GM12864 (cell line): ENCODE data around the gene DVL1.

ENCODE experiments used
- DNase-seq: peaks from one replicate; pipeline ENCODE4 v3.0.0-alpha.2; 2011; ENCODE audit warnings: low read depth
- H3K4me3 ChIP-seq: 2 replicates; pipeline ENCODE4 v1.5.1; 2011; ENCODE audit warnings: mild to moderate bottlenecking, low read depth, low read length, control low read depth
- TF ChIP-seq, protein P1 (sequence below): IDR thresholded peaks from 2 replicates; pipeline ENCODE4 v1.5.1; 2011; ENCODE audit warnings: low read depth, mild to moderate bottlenecking, moderate library complexity, low read length, control low read depth, inconsistent platforms; ENCODE audit errors: missing control alignments

DVL1 gene

DNA sequence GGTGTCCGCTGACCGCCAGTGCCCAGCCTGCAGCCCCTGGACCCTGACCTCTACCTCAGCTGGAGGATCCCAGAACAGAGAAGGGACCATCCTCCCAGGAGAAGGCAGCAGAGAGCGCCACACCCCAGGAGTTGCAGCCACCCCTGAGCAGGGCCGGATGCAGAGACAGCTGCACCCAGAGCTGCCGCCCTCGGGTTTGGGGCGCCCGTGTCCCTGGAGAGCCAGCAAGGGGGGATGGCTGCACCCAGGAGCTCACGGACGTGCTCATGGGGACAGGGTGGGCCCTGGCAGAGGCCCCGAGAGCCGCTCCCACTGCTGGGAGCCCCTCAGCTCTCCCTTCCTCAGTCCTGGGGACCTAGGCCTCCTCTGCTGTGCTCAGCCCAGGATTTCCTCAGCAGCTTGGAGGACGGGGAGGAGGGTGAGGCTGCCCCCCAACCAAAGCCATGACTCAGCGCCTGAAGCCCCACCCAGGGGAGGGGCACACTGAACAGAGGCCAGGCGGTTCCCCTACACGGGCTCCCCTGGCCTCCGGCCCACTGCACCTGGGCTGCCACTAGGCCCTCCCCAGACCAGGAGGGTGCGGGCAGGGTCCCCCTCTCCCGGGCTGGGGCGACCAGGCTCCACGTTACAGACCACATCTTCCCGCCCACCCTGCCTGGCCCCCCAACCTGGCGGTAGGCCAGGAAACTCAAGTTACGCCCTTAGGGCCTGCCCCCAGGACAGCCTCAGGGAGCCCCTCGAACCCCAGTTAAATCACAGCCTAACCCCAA is 43.7 kb downstream of the DVL1 start:
- TF ChIP-seq, protein P1, sequence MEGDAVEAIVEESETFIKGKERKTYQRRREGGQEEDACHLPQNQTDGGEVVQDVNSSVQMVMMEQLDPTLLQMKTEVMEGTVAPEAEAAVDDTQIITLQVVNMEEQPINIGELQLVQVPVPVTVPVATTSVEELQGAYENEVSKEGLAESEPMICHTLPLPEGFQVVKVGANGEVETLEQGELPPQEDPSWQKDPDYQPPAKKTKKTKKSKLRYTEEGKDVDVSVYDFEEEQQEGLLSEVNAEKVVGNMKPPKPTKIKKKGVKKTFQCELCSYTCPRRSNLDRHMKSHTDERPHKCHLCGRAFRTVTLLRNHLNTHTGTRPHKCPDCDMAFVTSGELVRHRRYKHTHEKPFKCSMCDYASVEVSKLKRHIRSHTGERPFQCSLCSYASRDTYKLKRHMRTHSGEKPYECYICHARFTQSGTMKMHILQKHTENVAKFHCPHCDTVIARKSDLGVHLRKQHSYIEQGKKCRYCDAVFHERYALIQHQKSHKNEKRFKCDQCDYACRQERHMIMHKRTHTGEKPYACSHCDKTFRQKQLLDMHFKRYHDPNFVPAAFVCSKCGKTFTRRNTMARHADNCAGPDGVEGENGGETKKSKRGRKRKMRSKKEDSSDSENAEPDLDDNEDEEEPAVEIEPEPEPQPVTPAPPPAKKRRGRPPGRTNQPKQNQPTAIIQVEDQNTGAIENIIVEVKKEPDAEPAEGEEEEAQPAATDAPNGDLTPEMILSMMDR: peak; percentile 16
- peak overlapping the region; percentile 76 for H3K4me3 ChIP-seq
- peak; percentile 33 for DNase-seq

DNA sequence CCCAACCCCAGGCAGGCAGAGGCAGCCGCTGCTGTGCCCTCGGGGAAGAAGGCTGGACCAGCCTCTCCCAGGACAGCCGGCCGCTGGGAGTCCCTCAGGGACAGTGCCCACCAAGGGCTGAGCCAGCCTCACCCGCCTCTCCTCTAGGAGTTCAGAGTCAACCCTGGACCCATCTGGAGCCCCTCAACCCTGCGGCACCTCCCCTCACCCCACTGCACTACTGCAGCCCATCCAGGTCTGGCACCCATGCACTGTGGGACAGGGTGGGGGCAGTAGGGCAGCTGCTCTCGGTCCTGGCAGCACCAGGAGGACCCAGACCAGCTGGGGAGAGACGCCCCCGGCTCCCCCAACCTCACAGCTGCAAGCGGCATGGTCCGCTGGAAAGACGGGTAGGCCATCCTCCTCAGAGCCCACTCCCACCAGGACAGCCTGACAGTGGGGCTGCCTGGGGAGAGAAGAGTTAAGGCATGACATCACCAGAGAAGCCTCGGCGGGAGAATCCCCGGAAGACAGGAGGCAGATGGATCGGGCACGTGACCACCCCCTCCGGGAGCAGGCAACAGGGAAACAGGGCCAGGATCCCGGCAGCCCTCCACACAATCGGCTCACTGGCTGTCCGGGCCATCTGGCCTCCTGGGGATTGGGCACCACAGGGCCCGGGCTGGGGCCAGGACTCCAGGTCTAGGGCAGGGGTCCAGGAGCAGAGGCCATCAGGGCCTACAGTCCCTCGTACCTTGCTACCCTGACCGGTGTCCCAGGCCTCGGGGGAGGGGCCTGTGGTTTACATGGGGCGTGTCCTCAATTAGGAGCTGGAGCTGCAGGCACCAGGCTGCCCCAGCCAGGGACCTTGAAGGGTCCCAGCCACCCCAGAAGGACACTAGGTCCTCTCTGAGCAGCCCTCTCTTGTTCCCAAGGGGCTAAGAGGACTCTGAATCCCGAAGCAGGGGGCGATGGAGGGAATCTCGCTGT is 44.6 kb downstream of the DVL1 start:
- no peak for DNase-seq
- peak overlapping the region; percentile 76 for H3K4me3 ChIP-seq
- TF ChIP-seq, protein P1: no peak

DNA sequence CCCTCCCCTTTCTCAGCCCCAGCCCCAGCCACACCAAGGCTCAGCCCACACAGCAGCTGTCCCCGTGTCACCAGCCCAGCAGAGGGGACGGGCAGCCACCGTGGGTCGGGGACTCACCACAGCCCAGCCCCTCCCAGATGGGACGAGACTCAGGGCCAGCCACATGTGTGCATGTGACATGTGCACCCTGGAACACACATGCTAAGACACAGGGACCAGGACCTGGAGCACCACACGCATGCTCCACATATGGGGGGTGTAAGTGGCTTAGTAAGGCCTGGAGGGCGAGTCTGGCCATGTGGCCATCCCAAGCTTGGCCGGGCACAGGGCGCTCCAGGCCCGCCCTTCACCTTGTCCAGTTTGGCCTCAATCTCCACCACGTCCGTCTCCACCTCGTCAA is 45.5 kb downstream of the DVL1 start:
- TF ChIP-seq, protein P1: no peak
- DNase-seq: no peak
- no peak overlapping the region for H3K4me3 ChIP-seq

DNA sequence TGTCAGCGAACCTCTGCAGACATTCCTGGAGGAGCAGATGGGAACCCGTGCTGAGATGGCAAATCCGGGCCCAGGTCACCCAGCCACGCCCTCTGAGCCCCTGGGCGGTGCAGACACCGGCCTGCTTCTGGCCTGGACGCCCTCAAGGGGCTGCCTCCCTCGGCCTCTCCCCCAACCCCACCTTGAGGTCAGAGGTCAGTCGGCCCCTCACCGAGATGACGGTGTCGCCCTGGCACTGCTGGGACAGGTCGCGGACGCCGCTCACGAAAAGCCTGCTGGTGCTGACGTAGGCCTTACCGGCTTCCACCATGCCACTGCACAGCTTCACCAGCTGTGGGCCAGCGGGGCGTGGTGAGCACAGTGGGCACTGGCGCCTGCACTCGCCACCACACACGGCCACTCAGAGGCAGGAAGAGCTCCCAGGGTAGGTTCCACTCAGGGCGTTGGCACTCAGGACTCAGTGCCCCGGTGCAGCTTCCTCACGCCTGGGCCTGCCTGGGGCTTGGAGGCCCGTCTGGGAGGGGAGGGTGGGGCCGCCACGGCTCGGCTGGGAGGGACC is 46.2 kb downstream of the DVL1 start:
- no peak for DNase-seq
- TF ChIP-seq, protein P1: no peak
- H3K4me3 ChIP-seq: no peak overlapping the region

DNA sequence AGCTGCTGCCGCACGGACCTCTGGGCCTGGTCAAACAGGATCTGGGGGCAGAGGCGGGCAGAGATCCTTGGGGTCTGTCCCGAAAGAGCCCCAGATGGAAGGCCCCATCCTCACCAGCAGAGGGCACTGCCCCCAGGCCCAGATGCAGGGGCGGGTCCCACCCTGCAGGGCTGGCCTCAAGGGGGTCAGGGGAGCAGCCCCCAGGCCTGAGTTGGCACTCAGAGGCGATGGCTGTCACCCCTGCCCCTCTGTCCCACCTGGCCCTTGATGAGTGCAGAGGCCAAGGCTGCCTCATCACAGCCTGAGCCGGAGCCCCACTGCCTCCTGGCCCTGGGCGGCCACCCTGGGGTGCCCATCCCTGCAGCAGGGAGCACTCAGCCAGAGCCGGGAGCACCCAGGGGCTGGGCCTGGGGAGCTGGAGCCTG is 47.2 kb downstream of the DVL1 start:
- no peak for DNase-seq
- TF ChIP-seq, protein P1: peak; percentile 56
- H3K4me3 ChIP-seq: no peak overlapping the region

DNA sequence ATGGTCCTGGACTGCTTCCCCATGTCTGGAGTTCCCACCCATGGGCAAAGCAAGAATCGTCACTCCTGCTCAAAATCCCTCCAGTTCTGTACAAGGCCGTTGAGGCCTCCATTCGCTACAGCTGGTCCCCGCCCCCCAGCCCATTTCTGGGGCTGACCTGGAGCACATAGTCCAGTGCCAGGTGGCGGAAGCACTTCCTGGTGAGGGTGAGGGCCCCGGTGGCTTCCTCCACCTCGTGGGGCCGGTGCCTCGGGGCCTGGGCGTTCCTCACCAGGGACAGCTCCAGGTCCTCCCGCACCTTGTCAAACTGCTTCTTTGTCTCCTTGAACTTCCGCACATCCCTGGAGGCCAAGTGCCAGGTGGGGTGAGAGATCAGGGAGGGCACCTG is 48.9 kb downstream of the DVL1 start:
- DNase-seq: no peak
- H3K4me3 ChIP-seq: no peak overlapping the region
- TF ChIP-seq, protein P1: no peak
